Breast epithelium (tissue), 3 donors: ENCODE results near the gene PDRG1.

Source experiments
- CTCF ChIP-seq, 3 donors: fragments of 450-650 bp; IDR thresholded peaks; one replicate each; pipeline ENCODE4 v1.5.1; 2016 to 2017; ENCODE audit warnings: antibody characterized with exemption in 3 of 3, mild to moderate bottlenecking in 3 of 3, moderate library complexity in 3 of 3
- POLR2AphosphoS5 ChIP-seq, 3 donors: sonication (generic); formaldehyde crosslinking; IDR thresholded peaks; one replicate each; pipeline ENCODE4 v1.6.1; 2017; ENCODE audit warnings: antibody characterized with exemption in 3 of 3

- no peak for TF ChIP-seq CTCF (IDR thresholded peaks at IDR 0.05)
- TF ChIP-seq POLR2AphosphoS5 (IDR thresholded peaks at IDR 0.05) = no peak
Observed at GRCh38 chr20:31963889-31964288, 12.0 kb upstream of the PDRG1 start.
